NCI-H2171 treated with DMSO at 0.1 percent for 48 hours (cell line): ENCODE data around the gene CENATAC.
"Not testable (repeated sequence)": the region's sequence is repeated elsewhere in the genome, so short reads cannot be mapped to it uniquely, and the experiment has no call there.

ENCODE experiments used
- DNase-seq: peaks from one replicate; lab custom pipeline; 2025; lab: John Stamatoyannopoulos, UW

The CENATAC gene

GRCh38 chr11:118997627-118998387 is at the start of gene CENATAC:
CENATAC (plus strand) TSS chr11:118998138; CDS start chr11:118998198, 60 bp downstream.
- peak; percentile 86 for DNase-seq

- peak; percentile 60 for DNase-seq
These were observed 44.7 kb upstream of the CENATAC start for GRCh38 chr11:118953265-118953664.

GRCh38 chr11:118953976-118954375 is 44.0 kb upstream of the CENATAC start:
- not testable (repeated sequence) for DNase-seq

- peak; percentile 44 for DNase-seq
These were observed 41.7 kb upstream of the CENATAC start, which contains the start of gene UPK2 for GRCh38 chr11:118956094-118956846. UPK2 (plus strand) TSS chr11:118956298; CDS start chr11:118956351, 53 bp downstream.

- DNase-seq, result no peak
These were observed 41.0 kb upstream of the CENATAC start for GRCh38 chr11:118956847-118957469.

GRCh38 chr11:118957549-118957948 is 40.4 kb upstream of the CENATAC start:
- DNase-seq, result no peak

GRCh38 chr11:118957968-118958367 is 40.0 kb upstream of the CENATAC start:
- no peak for DNase-seq

GRCh38 chr11:118958577-118958976 is 39.4 kb upstream of the CENATAC start:
- DNase-seq, result no peak

GRCh38 chr11:118961189-118961588 is 36.7 kb upstream of the CENATAC start:
- no peak for DNase-seq

GRCh38 chr11:118961591-118961990 is 36.3 kb upstream of the CENATAC start:
- DNase-seq, result no peak

GRCh38 chr11:118969508-118969907 is 28.4 kb upstream of the CENATAC start:
- DNase-seq, result not testable (repeated sequence)

GRCh38 chr11:118971646-118972045 is 26.3 kb upstream of the CENATAC start, which contains the start of gene FOXR1:
FOXR1 (plus strand) TSS chr11:118971761; CDS start chr11:118971932, 171 bp downstream.
- DNase-seq, result no peak

GRCh38 chr11:118973985-118974384 is 24.0 kb upstream of the CENATAC start:
- no peak for DNase-seq

- no peak for DNase-seq
These were observed 21.9 kb upstream of the CENATAC start for GRCh38 chr11:118975771-118976709.

GRCh38 chr11:118979434-118979833 is 18.5 kb upstream of the CENATAC start:
- peak; percentile 15 for DNase-seq

- DNase-seq, result no peak
These were observed 17.6 kb upstream of the CENATAC start for GRCh38 chr11:118980191-118980881.

- not testable (repeated sequence) for DNase-seq
These were observed 13.6 kb upstream of the CENATAC start for GRCh38 chr11:118984337-118984736.

- DNase-seq, result no peak
These were observed 13.1 kb upstream of the CENATAC start for GRCh38 chr11:118984825-118985224.

- peak; percentile 73 for DNase-seq
These were observed 9.7 kb upstream of the CENATAC start for GRCh38 chr11:118988280-118988679.

- DNase-seq, result not testable (repeated sequence)
These were observed 6.4 kb upstream of the CENATAC start for GRCh38 chr11:118991486-118992038.
